A549 (cell line): ENCODE results near the gene EDIL3. TPM values are rescaled to one million over a fixed set of nuclear protein-coding genes. Genes with fewer than 3 reads are reported as not detected.

Experiments
- ATAC-seq, 2 experiments: fragments of 200-7000 bp in 1 of 2; fragments of >200 bp in 1 of 2; cut with Nextera tagmentation in 1 of 2; cut with Tn5 transposase in 1 of 2; 3 replicates each; pipeline versions ENCODE4 v1.8.0 to v1.9.1; 2018 to 2020; ENCODE audit warnings: mild to moderate bottlenecking in 1 of 2, moderate library complexity in 1 of 2
- CTCF ChIA-PET: fragments of 300-600 bp; sonication (Branson Sonifier 250); formaldehyde crosslinking; extraction: SDS; loops from one replicate; lab custom pipeline; 2021; ENCODE audit warnings: antibody characterized with exemption, inconsistent platforms; lab: Yijun Ruan, JAX
- POLR2A ChIA-PET: fragments of 350-600 bp; formaldehyde crosslinking; extraction: SDS; loops from one replicate; lab custom pipeline; 2021; ENCODE audit warnings: antibody characterized with exemption, inconsistent platforms; lab: Yijun Ruan, JAX
- DNase-seq, 2 experiments: peaks; one replicate each; pipeline versions ENCODE4 v3.0.0 to v3.0.0-alpha.2; 2011 to 2016; ENCODE audit warnings: low read depth in 1 of 2, low spot score in 1 of 2
- FAIRE-seq: peaks from 2 replicates; lab custom pipeline; 2011; peaks lifted over from hg19 to GRCh38; lab: Jason Lieb, UNC
- H3K27ac ChIP-seq, 2 experiments: fragments of >200 bp; sonication (Bioruptor Twin); formaldehyde crosslinking; 3 replicates each; pipeline ENCODE4 v1.5.1; 2016 to 2017
- H3K4me1 ChIP-seq: fragments of >200 bp; sonication (Bioruptor Twin); formaldehyde crosslinking; 3 replicates; pipeline ENCODE4 v1.6.1; 2016
- H3K4me2 ChIP-seq: fragments of >200 bp; sonication (Bioruptor Twin); formaldehyde crosslinking; 3 replicates; pipeline ENCODE4 v1.6.1; 2016
- H3K4me3 ChIP-seq: fragments of >200 bp; sonication (Bioruptor Twin); formaldehyde crosslinking; 3 replicates; pipeline ENCODE4 v1.5.1; 2016
- H3K9me3 ChIP-seq: fragments of >200 bp; sonication (Bioruptor Twin); formaldehyde crosslinking; 3 replicates; pipeline ENCODE4 v1.6.1; 2016
- BHLHE40 ChIP-seq: IDR thresholded peaks from 2 replicates; pipeline ENCODE4 v1.6.1; 2012; ENCODE audit warnings: low read depth, low read length, inconsistent platforms
- CEBPB ChIP-seq, 2 experiments: fragments of >200 bp in 1 of 2; sonication (Bioruptor Twin) in 1 of 2; formaldehyde crosslinking in 1 of 2; IDR thresholded peaks; 2 replicates each; pipeline ENCODE4 v1.6.1; 2012 to 2016
- E2F6 ChIP-seq: IDR thresholded peaks from 2 replicates; pipeline ENCODE4 v1.6.1; 2012; ENCODE audit warnings: low read depth, borderline replicate concordance
- EHF ChIP-seq: fragments of 250-450 bp; sonication (Bioruptor Pico); IDR thresholded peaks from 2 replicates; pipeline ENCODE4 v1.5.0; 2020; ENCODE audit warnings: mild to moderate bottlenecking
- EHMT2 ChIP-seq: fragments of 200-600 bp; sonication (generic); IDR thresholded peaks from 2 replicates; pipeline ENCODE4 v1.6.1; 2016; ENCODE audit warnings: antibody characterized with exemption, low read depth, mild to moderate bottlenecking, moderate library complexity
- ELK1 ChIP-seq: fragments of 150-350 bp; IDR thresholded peaks from 2 replicates; pipeline ENCODE4 v1.6.1; 2014; ENCODE audit warnings: low read depth, mild to moderate bottlenecking, low read length
- EP300 ChIP-seq, 2 experiments: fragments of >200 bp; sonication (Bioruptor Twin); formaldehyde crosslinking; IDR thresholded peaks; 2 replicates in 1 of 2; 3 replicates in 1 of 2; pipeline ENCODE4 v1.6.1; 2016 to 2017
- FOSL2 ChIP-seq, 2 experiments: fragments of 450-650 bp in 1 of 2; fragments of >200 bp in 1 of 2; sonication (Bioruptor Twin) in 1 of 2; formaldehyde crosslinking; IDR thresholded peaks; 2 replicates each; pipeline versions ENCODE4 v1.5.0 to v1.6.1; 2016 to 2020; ENCODE audit warnings: mild to moderate bottlenecking in 1 of 2, moderate library complexity in 1 of 2
- HDAC2 ChIP-seq: fragments of 200-600 bp; sonication (generic); IDR thresholded peaks from 2 replicates; pipeline ENCODE4 v1.6.1; 2016
- HMGXB4 ChIP-seq: fragments of 250-450 bp; sonication (Bioruptor Pico); IDR thresholded peaks from 2 replicates; pipeline ENCODE4 v1.5.0; 2021; ENCODE audit warnings: mild to moderate bottlenecking, moderate library complexity, borderline replicate concordance
- HOXA7 ChIP-seq: fragments of 250-450 bp; sonication (Bioruptor Pico); IDR thresholded peaks from 2 replicates; pipeline ENCODE4 v1.5.0; 2020; ENCODE audit warnings: mild to moderate bottlenecking, moderate library complexity
- MAFK ChIP-seq: fragments of 450-650 bp; IDR thresholded peaks from 2 replicates; pipeline ENCODE4 v1.6.1; 2014; ENCODE audit not compliant: partially characterized antibody
- NPAS2 ChIP-seq: fragments of 250-450 bp; sonication (Bioruptor Pico); IDR thresholded peaks from 2 replicates; pipeline ENCODE4 v1.8.0; 2022; ENCODE audit warnings: mild to moderate bottlenecking, moderate library complexity, borderline replicate concordance
- NR3C1 ChIP-seq: fragments of >200 bp; sonication (Bioruptor Twin); formaldehyde crosslinking; IDR thresholded peaks from 3 replicates; pipeline ENCODE4 v1.6.1; 2017
- PHF8 ChIP-seq: fragments of 200-600 bp; sonication (generic); IDR thresholded peaks from 2 replicates; pipeline ENCODE4 v1.6.1; 2016; ENCODE audit warnings: low read depth, mild to moderate bottlenecking, antibody characterized with exemption, moderate library complexity, borderline replicate concordance
- RCOR1 ChIP-seq: fragments of 150-350 bp; IDR thresholded peaks from 2 replicates; pipeline ENCODE4 v1.6.1; 2014; ENCODE audit warnings: antibody characterized with exemption, low read length, low read depth
- SREBF2 ChIP-seq: fragments of 450-650 bp; IDR thresholded peaks from 2 replicates; pipeline ENCODE4 v1.6.1; 2014; ENCODE audit warnings: mild to moderate bottlenecking, moderate library complexity
- TFCP2L1 ChIP-seq: fragments of 250-450 bp; sonication (Bioruptor Pico); IDR thresholded peaks from 2 replicates; pipeline ENCODE4 v1.5.0; 2021; ENCODE audit warnings: mild to moderate bottlenecking
- ZSCAN20 ChIP-seq: fragments of 250-450 bp; sonication (Bioruptor Pico); IDR thresholded peaks from 2 replicates; pipeline ENCODE4 v1.8.0; 2022; ENCODE audit warnings: mild to moderate bottlenecking, moderate library complexity
- WGBS: methylation state at CpG from one replicate; pipeline ENCODE4 v1.1.6; 2017; ENCODE audit errors: missing lambda C conversion rate; 5-methylcytosine and 5-hydroxymethylcytosine counted together
- polyA plus RNA-seq, 4 experiments: library from polyadenylated mRNA; depleted of rRNA in 3 of 4; stranded (reverse); fragments of >200 nt; fragmentation: RNase III in 1 of 4; extraction: RNeasy Plus Mini Kit Qiagen cat#74134 plus additional on column Dnase treatment in 1 of 4; gene quantifications; 2 replicates in 3 of 4; 3 replicates in 1 of 4; pipeline ENCODE4 v1.2.3, GENCODE V29; 2011 to 2017
- TF ChIP-seq, protein P1 (sequence below): IDR thresholded peaks from 2 replicates; pipeline ENCODE4 v1.6.1; 2012
- TF ChIP-seq, protein P2 (sequence below): fragments of 450-650 bp; IDR thresholded peaks from 2 replicates; pipeline ENCODE4 v1.6.1; 2014; ENCODE audit warnings: antibody characterized with exemption
- TF ChIP-seq, protein P3 (sequence below): IDR thresholded peaks from 2 replicates; pipeline ENCODE4 v1.6.1; 2012

EDIL3 gene
- polyA plus RNA-seq, 2 of the 4 experiments (the other 2 are of a cell fraction): 0.12 to 0.14 TPM

- TF ChIP-seq NPAS2: no peak
- TF ChIP-seq HMGXB4 (CRISPR knock-in tag): no peak
- no peak for TF ChIP-seq ZSCAN20 (CRISPR knock-in tag)
Observed at GRCh38 chr5:84229045-84229444, 155.6 kb downstream of the EDIL3 start (continued).

DNA sequence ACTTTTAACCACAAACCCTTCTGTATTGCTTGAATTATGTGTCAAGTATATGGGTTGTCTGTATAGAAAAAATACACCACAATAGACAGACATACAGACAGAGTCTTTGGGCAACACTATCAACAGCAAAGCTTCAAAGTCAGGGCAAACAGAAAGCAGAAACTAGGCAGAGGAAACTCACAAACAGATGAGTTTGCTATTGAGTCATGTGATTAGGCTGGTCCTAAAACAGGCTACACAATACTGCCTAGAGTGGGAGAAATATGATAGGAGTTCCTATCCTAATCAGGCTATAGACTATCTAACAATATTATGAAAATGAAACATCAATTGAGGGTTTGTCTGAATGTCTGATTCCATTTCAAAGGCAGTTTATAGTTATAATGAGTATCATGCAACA is 156.4 kb downstream of the EDIL3 start:
- ATAC-seq (no peak), DNase-seq (no peak), FAIRE-seq (no peak)
- ChIA-PET POLR2A (no interaction called here), CTCF (no interaction called here)
- H3K4me2 ChIP-seq: no peak overlapping the region
- H3K9me3 ChIP-seq: no peaks in the 10 kb centered on the region
- no peak for TF ChIP-seq NPAS2
- TF ChIP-seq EHMT2: no peak
- TF ChIP-seq, protein P1, sequence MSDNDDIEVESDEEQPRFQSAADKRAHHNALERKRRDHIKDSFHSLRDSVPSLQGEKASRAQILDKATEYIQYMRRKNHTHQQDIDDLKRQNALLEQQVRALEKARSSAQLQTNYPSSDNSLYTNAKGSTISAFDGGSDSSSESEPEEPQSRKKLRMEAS: no peak
- TF ChIP-seq BHLHE40: no peak
- no peak overlapping the region for H3K4me3 ChIP-seq
- H3K27ac ChIP-seq: no peak overlapping the region
- H3K4me1 ChIP-seq: no peaks in the 10 kb centered on the region

GRCh38 chr5:84227236-84227635 is 157.4 kb downstream of the EDIL3 start:
- Histone ChIP-seq H3K4me1 (no peaks in the 10 kb centered on the region), H3K4me2 (no peak overlapping the region), H3K27ac (no peak overlapping the region), H3K9me3 (no peaks in the 10 kb centered on the region), H3K4me3 (no peak overlapping the region)
- FAIRE-seq (no peak), DNase-seq (no peak), ATAC-seq (no peak)
- TF ChIP-seq MAFK (no peak), E2F6 (no peak), CEBPB (IDR thresholded peaks at IDR 0.05) (no peak), HOXA7 (no peak), RCOR1 (no peak), EP300 (IDR thresholded peaks at IDR 0.05) (no peak)
- ChIA-PET POLR2A (no interaction called here), CTCF (no interaction called here)

DNA sequence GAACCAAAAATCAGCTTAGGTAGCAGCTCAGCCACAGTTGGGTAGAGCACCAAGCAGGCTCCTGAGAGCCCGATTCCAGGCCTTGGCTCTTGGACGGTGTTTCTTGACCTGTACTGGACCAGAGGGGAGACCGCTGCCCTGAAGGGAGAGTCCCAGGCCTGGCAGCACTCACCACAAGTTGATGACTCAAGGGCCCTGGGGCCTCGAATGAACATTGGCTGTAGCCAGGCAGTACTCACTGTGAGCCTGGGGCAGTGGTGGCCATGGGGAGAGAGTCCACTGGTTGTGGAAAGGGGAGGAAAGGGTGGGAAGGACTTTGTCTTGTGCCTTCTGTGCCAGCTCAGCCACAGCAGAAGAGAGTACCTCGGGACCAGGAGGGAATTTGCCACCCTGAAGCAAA is 166.1 kb downstream of the EDIL3 start:
- CTCF ChIA-PET: no interaction called here
- no peak overlapping the region for H3K27ac ChIP-seq
- no peaks in the 10 kb centered on the region for H3K9me3 ChIP-seq
- 10% methylated on average over 2 of the region's 5 CpGs for WGBS
- ATAC-seq: no peak
- POLR2A ChIA-PET: no interaction called here
- H3K4me1 ChIP-seq: no peaks in the 10 kb centered on the region
- H3K4me2 ChIP-seq: no peak overlapping the region
- DNase-seq: no peak
- FAIRE-seq: no peak
- TF ChIP-seq PHF8 (no peak), NR3C1 (no peak), TFCP2L1 (CRISPR knock-in tag) (no peak), EHF (CRISPR knock-in tag) (no peak), FOSL2 (IDR thresholded peaks at IDR 0.05) (no peak), FOSL2 (CRISPR knock-in tag; IDR thresholded peaks at IDR 0.05) (no peak)
- no peak overlapping the region for H3K4me3 ChIP-seq

DNA sequence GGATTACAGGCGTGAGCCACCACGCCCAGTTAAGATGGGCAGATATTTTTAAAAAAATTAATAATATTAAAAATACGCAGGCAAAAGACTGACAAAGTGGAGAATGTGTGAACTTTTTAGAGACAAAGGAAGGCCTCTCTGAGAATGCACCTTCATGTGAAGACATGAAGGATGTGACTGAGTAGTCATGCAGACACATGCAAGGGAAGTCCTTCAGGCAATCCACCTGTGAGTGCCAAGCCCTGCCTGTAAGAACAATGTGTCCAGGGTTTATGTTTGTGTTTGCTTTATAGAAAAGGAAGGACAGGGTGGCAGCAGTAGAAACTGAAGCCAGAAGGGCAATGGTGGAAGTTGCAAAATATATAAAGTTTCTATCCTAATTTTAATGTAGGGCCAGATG is 169.2 kb downstream of the EDIL3 start:
- Histone ChIP-seq H3K9me3 (no peaks in the 10 kb centered on the region), H3K4me3 (no peak overlapping the region), H3K4me2 (no peak overlapping the region), H3K27ac (no peak overlapping the region), H3K4me1 (no peaks in the 10 kb centered on the region)
- WGBS: 62% methylated on average over 3 of the region's 3 CpGs
- no peak for FAIRE-seq
- POLR2A ChIA-PET: no interaction called here
- no peak for ATAC-seq
- CTCF ChIA-PET: no interaction called here
- DNase-seq: no peak
- TF ChIP-seq, protein P2, sequence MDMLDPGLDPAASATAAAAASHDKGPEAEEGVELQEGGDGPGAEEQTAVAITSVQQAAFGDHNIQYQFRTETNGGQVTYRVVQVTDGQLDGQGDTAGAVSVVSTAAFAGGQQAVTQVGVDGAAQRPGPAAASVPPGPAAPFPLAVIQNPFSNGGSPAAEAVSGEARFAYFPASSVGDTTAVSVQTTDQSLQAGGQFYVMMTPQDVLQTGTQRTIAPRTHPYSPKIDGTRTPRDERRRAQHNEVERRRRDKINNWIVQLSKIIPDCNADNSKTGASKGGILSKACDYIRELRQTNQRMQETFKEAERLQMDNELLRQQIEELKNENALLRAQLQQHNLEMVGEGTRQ: no peak
- TF ChIP-seq FOSL2 (IDR thresholded peaks at IDR 0.05) (no peak), FOSL2 (CRISPR knock-in tag; IDR thresholded peaks at IDR 0.05) (no peak), EP300 (IDR thresholded peaks at IDR 0.05) (no peak), SREBF2 (no peak), HDAC2 (no peak), ELK1 (no peak), PHF8 (no peak), BHLHE40 (no peak)
- TF ChIP-seq, protein P3, sequence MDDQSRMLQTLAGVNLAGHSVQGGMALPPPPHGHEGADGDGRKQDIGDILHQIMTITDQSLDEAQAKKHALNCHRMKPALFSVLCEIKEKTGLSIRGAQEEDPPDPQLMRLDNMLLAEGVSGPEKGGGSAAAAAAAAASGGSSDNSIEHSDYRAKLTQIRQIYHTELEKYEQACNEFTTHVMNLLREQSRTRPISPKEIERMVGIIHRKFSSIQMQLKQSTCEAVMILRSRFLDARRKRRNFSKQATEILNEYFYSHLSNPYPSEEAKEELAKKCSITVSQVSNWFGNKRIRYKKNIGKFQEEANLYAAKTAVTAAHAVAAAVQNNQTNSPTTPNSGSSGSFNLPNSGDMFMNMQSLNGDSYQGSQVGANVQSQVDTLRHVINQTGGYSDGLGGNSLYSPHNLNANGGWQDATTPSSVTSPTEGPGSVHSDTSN: no peak
